ENCODE results near the gene ANO3.

GRCh38 chr11:26575946-26576345 is 244.0 kb downstream of the ANO3 start:
- TF ChIP-seq SIX5 (IDR thresholded peaks at IDR 0.05; ENCODE audit: low read depth, low read length) (no peak), ZNF274 (IDR thresholded peaks at IDR 0.05; ENCODE audit: borderline replicate concordance, extremely low read depth, low read length) (no peak), POLR2A (IDR thresholded peaks at IDR 0.05; ENCODE audit: control extremely low read depth in 1 of 2, low read depth in 2 of 2, low read length in 2 of 2) (no peak), EZH2 (IDR thresholded peaks at IDR 0.05; ENCODE audit: low read depth, low read length, severe bottlenecking) (no peak), USF2 (IDR thresholded peaks at IDR 0.05; ENCODE audit: low read length) (no peak), CHD7 (IDR thresholded peaks at IDR 0.05; ENCODE audit: insufficient replicate concordance, low read length) (no peak), CHD2 (IDR thresholded peaks at IDR 0.05; ENCODE audit: low read length) (no peak), JUN (IDR thresholded peaks at IDR 0.05; ENCODE audit: low read depth, low read length) (no peak), SRF (IDR thresholded peaks at IDR 0.05; ENCODE audit: low read depth, low read length) (no peak), PHF8 (conservative IDR thresholded peaks at IDR 0.05; ENCODE audit: low read depth, low read length) (no peak), CREB1 (IDR thresholded peaks at IDR 0.05) (no peak)
- TF ChIP-seq, protein P1, sequence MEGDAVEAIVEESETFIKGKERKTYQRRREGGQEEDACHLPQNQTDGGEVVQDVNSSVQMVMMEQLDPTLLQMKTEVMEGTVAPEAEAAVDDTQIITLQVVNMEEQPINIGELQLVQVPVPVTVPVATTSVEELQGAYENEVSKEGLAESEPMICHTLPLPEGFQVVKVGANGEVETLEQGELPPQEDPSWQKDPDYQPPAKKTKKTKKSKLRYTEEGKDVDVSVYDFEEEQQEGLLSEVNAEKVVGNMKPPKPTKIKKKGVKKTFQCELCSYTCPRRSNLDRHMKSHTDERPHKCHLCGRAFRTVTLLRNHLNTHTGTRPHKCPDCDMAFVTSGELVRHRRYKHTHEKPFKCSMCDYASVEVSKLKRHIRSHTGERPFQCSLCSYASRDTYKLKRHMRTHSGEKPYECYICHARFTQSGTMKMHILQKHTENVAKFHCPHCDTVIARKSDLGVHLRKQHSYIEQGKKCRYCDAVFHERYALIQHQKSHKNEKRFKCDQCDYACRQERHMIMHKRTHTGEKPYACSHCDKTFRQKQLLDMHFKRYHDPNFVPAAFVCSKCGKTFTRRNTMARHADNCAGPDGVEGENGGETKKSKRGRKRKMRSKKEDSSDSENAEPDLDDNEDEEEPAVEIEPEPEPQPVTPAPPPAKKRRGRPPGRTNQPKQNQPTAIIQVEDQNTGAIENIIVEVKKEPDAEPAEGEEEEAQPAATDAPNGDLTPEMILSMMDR (IDR thresholded peaks at IDR 0.05; ENCODE audit: control extremely low read depth in 1 of 3, insufficient read depth in 1 of 3, low read depth in 1 of 3, low read length in 3 of 3), result no peak
